ENCODE results near the gene ATF3. TPM values are rescaled to one million over a fixed set of nuclear protein-coding genes. Genes with fewer than 3 reads are reported as not detected.

Gene ATF3
- total and polyA plus RNA-seq, 4 donors = 22.7 to 265 (median 44.5) TPM

- WGBS, 2 donors = 85% methylated on average over 5 of the region's 5 CpGs
- H3K36me3 ChIP-seq (ENCODE audit: control insufficient read depth in 1 of 2, insufficient read depth in 2 of 2, low read length in 1 of 2) = peaks cover 0 to 8% of the 10 kb centered on the region in 2 donors
- H3K4me3 ChIP-seq (ENCODE audit: low read length in 2 of 2) = no peak overlapping the region
- H3K4me1 ChIP-seq (ENCODE audit: control insufficient read depth in 1 of 2, insufficient read depth in 2 of 2, low read length in 2 of 2) = peaks cover 6 to 8% of the 10 kb centered on the region in 2 donors
- intact Hi-C loops (cut with DNase I) = no loop called here
- no peaks in the 10 kb centered on the region for H3K9me3 ChIP-seq (ENCODE audit: control insufficient read depth, low read length)
- H3K27me3 ChIP-seq (ENCODE audit: control insufficient read depth in 1 of 2, insufficient read depth in 2 of 2, low read length in 1 of 2) = no peaks in the 10 kb centered on the region
- ATAC-seq (ENCODE audit: low FRiP score) (no peak), DNase-seq (no peak)
- H3K27ac ChIP-seq (ENCODE audit: low read depth in 1 of 2, low read length in 2 of 2) = no peak overlapping the region
Measured at GRCh38 chr1:212614453-212615200, 6.1 kb downstream of the ATF3 start.

DNA sequence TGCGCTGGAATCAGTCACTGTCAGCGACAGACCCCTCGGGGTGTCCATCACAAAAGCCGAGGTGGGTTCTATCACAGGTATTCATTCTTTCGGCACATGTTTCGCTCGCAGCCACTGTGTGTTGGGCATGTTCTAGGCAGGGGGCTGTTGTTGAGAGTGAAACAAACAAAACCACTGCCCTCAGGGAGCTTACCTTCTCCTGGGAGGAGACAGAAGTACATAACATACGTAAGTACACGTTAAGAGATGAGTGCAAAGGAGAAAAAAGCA, 6.6 kb downstream of the ATF3 start:
- no peaks in the 10 kb centered on the region for H3K27me3 ChIP-seq (ENCODE audit: control insufficient read depth in 1 of 2, insufficient read depth in 2 of 2, low read length in 1 of 2)
- DNase-seq (no peak), ATAC-seq (ENCODE audit: low FRiP score) (no peak)
- intact Hi-C loops (cut with DNase I) = no loop called here
- H3K9me3 ChIP-seq (ENCODE audit: control insufficient read depth, low read length) = no peaks in the 10 kb centered on the region
- peaks cover 6 to 8% of the 10 kb centered on the region in 2 donors for H3K4me1 ChIP-seq (ENCODE audit: control insufficient read depth in 1 of 2, insufficient read depth in 2 of 2, low read length in 2 of 2)
- no peak overlapping the region for H3K27ac ChIP-seq (ENCODE audit: low read depth in 1 of 2, low read length in 2 of 2)
- peaks cover 3 to 10% of the 10 kb centered on the region in 2 donors for H3K36me3 ChIP-seq (ENCODE audit: control insufficient read depth in 1 of 2, insufficient read depth in 2 of 2, low read length in 1 of 2)
- WGBS, 2 donors = 96 to 97% methylated on average over 9 of the region's 9 CpGs
- no peak overlapping the region for H3K4me3 ChIP-seq (ENCODE audit: low read length in 2 of 2)

GRCh38 chr1:212618466-212619210, 10.1 kb downstream of the ATF3 start:
- WGBS, 2 donors = 94 to 96% methylated on average over 8 of the region's 8 CpGs
- H3K9me3 ChIP-seq (ENCODE audit: control insufficient read depth, low read length) = no peaks in the 10 kb centered on the region
- no peaks in the 10 kb centered on the region for H3K4me1 ChIP-seq (ENCODE audit: control insufficient read depth in 1 of 2, insufficient read depth in 2 of 2, low read length in 2 of 2)
- no peak overlapping the region for H3K4me3 ChIP-seq (ENCODE audit: low read length in 2 of 2)
- intact Hi-C loops (cut with DNase I) = no loop called here
- H3K27me3 ChIP-seq (ENCODE audit: control insufficient read depth in 1 of 2, insufficient read depth in 2 of 2, low read length in 1 of 2) = no peaks in the 10 kb centered on the region
- DNase-seq (no peak), ATAC-seq (ENCODE audit: low FRiP score) (no peak)
- H3K27ac ChIP-seq (ENCODE audit: low read depth in 1 of 2, low read length in 2 of 2) = no peak overlapping the region
- peaks cover 8 to 14% of the 10 kb centered on the region in 2 donors for H3K36me3 ChIP-seq (ENCODE audit: control insufficient read depth in 1 of 2, insufficient read depth in 2 of 2, low read length in 1 of 2)

DNA sequence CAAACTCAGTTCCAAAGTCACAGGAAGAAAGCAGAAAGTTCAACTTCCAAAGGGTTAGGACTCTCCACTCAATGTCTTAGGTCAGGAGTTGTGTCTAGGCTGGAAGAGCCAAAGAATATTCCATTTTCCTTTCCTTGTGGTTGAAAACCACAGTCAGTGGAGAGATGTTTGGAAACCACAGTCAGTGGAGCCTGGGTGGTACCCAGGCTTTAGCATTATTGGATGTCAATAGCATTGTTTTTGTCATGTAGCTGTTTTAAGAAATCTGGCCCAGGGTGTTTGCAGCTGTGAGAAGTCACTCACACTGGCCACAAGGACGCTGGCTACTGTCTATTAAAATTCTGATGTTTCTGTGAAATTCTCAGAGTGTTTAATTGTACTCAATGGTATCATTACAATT, 11.7 kb downstream of the ATF3 start:
- intact Hi-C loops (cut with DNase I) = no loop called here
- H3K9me3 ChIP-seq (ENCODE audit: control insufficient read depth, low read length) = no peaks in the 10 kb centered on the region
- 97 to 100% methylated on average over 1 of the region's 1 CpG for WGBS, 2 donors
- no peak overlapping the region for H3K27ac ChIP-seq (ENCODE audit: low read depth in 1 of 2, low read length in 2 of 2)
- DNase-seq (no peak), ATAC-seq (ENCODE audit: low FRiP score) (no peak)
- H3K27me3 ChIP-seq (ENCODE audit: control insufficient read depth in 1 of 2, insufficient read depth in 2 of 2, low read length in 1 of 2) = no peaks in the 10 kb centered on the region
- H3K4me1 ChIP-seq (ENCODE audit: control insufficient read depth in 1 of 2, insufficient read depth in 2 of 2, low read length in 2 of 2) = no peaks in the 10 kb centered on the region
- peaks cover 8 to 14% of the 10 kb centered on the region in 2 donors for H3K36me3 ChIP-seq (ENCODE audit: control insufficient read depth in 1 of 2, insufficient read depth in 2 of 2, low read length in 1 of 2)
- H3K4me3 ChIP-seq (ENCODE audit: low read length in 2 of 2) = no peak overlapping the region

DNA sequence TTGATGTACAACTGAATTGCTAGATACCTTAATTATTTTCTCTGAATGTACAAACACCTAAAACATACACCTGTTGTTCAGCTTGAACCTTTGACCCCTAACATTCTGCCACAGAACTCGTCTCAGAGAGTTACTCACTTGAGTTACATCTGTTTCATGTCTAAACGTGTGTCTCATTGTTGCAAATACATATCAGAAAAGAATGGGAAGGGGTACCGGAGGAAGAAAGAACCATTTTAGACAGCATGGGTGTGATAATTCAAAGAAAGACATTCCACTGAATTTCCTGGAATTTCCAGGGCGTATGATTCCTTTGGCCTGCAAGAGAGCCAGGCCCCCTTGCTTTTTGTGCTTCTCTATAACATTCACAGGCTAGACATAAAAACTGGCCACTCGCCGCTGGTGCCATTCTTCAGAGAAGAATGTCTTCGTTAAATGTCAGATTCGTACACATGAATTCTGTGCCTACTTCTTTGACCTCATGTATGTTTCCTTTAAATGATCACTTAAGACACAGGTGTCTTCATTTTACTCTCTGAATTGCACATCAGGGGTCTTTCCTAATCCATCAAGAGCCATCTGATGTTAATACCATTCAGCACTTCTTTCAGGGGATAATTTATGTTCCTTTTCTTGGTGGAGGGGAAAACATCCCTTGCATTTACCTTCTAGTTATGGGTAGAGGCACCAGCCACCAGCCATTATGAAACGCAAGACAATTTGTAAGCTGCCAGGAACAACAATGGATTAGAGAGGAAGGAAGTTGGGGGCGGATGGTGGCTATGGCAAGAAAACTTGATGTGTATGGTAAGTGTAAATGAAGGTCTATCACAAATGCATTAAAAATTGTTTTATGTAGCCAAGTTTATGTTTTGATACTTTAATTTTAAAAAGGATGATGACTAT, 12.7 kb downstream of the ATF3 start:
- no peak for ATAC-seq (ENCODE audit: low FRiP score)
- intact Hi-C loops (cut with DNase I) = no loop called here
- Histone ChIP-seq H3K36me3 (ENCODE audit: control insufficient read depth in 1 of 2, insufficient read depth in 2 of 2, low read length in 1 of 2) (peaks cover 8 to 14% of the 10 kb centered on the region in 2 donors), H3K4me3 (ENCODE audit: low read length in 2 of 2) (no peak overlapping the region), H3K27ac (ENCODE audit: low read depth in 1 of 2, low read length in 2 of 2) (no peak overlapping the region), H3K27me3 (ENCODE audit: control insufficient read depth in 1 of 2, insufficient read depth in 2 of 2, low read length in 1 of 2) (no peaks in the 10 kb centered on the region), H3K9me3 (ENCODE audit: control insufficient read depth, low read length) (no peaks in the 10 kb centered on the region), H3K4me1 (ENCODE audit: control insufficient read depth in 1 of 2, insufficient read depth in 2 of 2, low read length in 2 of 2) (no peaks in the 10 kb centered on the region)
- no peak for DNase-seq
- 72 to 76% methylated on average over 10 of the region's 10 CpGs for WGBS, 2 donors

GRCh38 chr1:212621949-212622305, 13.4 kb downstream of the ATF3 start:
- DNase-seq = no peak
- no peak overlapping the region for H3K4me3 ChIP-seq (ENCODE audit: low read length in 2 of 2)
- no peaks in the 10 kb centered on the region for H3K9me3 ChIP-seq (ENCODE audit: control insufficient read depth, low read length)
- intact Hi-C loops (cut with DNase I) = no loop called here
- ATAC-seq (ENCODE audit: low FRiP score) = no peak
- 57 to 59% methylated on average over 1 of the region's 1 CpG for WGBS, 2 donors
- H3K36me3 ChIP-seq (ENCODE audit: control insufficient read depth in 1 of 2, insufficient read depth in 2 of 2, low read length in 1 of 2) = peaks cover 8 to 13% of the 10 kb centered on the region in 2 donors
- H3K27ac ChIP-seq (ENCODE audit: low read depth in 1 of 2, low read length in 2 of 2) = no peak overlapping the region
- no peaks in the 10 kb centered on the region for H3K27me3 ChIP-seq (ENCODE audit: control insufficient read depth in 1 of 2, insufficient read depth in 2 of 2, low read length in 1 of 2)
- no peaks in the 10 kb centered on the region for H3K4me1 ChIP-seq (ENCODE audit: control insufficient read depth in 1 of 2, insufficient read depth in 2 of 2, low read length in 2 of 2)

DNA sequence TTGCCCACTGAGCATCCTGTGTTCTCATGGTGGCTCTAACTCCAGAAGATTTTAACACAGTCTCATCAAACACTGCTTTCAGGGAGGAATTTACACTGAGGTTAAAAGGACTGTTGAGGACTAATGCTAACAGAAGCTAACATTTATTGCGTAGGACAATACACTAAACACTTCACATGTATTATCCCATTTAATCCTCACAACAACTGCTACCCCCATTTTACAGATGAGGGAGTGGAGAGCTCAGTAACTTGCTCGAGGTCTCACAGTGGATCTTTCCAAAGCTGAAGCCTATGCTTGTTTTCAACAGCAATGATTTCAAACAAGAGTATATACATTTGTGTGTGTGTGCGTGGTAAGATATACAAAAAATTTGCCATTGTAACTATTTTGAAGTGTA, 13.9 kb downstream of the ATF3 start:
- Histone ChIP-seq H3K4me3 (ENCODE audit: low read length in 2 of 2) (no peak overlapping the region), H3K27ac (ENCODE audit: low read depth in 1 of 2, low read length in 2 of 2) (no peak overlapping the region), H3K9me3 (ENCODE audit: control insufficient read depth, low read length) (no peaks in the 10 kb centered on the region), H3K27me3 (ENCODE audit: control insufficient read depth in 1 of 2, insufficient read depth in 2 of 2, low read length in 1 of 2) (no peaks in the 10 kb centered on the region), H3K36me3 (ENCODE audit: control insufficient read depth in 1 of 2, insufficient read depth in 2 of 2, low read length in 1 of 2) (peaks cover 8 to 11% of the 10 kb centered on the region in 2 donors), H3K4me1 (ENCODE audit: control insufficient read depth in 1 of 2, insufficient read depth in 2 of 2, low read length in 2 of 2) (no peaks in the 10 kb centered on the region)
- no peak for DNase-seq
- ATAC-seq (ENCODE audit: low FRiP score) = no peak
- 90 to 95% methylated on average over 3 of the region's 3 CpGs for WGBS, 2 donors
- intact Hi-C loops (cut with DNase I) = no loop called here

DNA sequence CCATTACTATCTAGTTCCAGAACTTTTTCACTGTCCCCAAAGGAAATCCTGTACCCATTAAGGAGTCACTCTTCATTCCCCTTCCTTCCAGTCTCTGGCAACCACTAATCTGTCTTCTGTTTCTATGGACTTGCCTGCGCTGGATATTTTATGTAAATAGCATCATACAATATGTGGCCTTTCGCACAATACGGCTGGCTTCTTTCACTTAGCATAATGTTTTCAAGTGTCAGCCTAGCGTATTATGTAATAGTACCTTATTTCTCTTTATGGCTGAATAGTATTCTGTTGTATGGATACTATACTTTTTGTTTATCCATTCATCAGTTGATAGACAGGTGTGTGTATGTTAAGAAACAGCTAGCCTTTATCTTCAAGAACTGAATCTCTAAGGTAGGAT, 14.3 kb downstream of the ATF3 start:
- H3K4me1 ChIP-seq (ENCODE audit: control insufficient read depth in 1 of 2, insufficient read depth in 2 of 2, low read length in 2 of 2) = no peaks in the 10 kb centered on the region
- intact Hi-C loops (cut with DNase I) = no loop called here
- WGBS, 2 donors = 95 to 96% methylated on average over 4 of the region's 4 CpGs
- no peak overlapping the region for H3K27ac ChIP-seq (ENCODE audit: low read depth in 1 of 2, low read length in 2 of 2)
- no peaks in the 10 kb centered on the region for H3K9me3 ChIP-seq (ENCODE audit: control insufficient read depth, low read length)
- H3K4me3 ChIP-seq (ENCODE audit: low read length in 2 of 2) = no peak overlapping the region
- H3K36me3 ChIP-seq (ENCODE audit: control insufficient read depth in 1 of 2, insufficient read depth in 2 of 2, low read length in 1 of 2) = peaks cover 8 to 11% of the 10 kb centered on the region in 2 donors
- no peak for ATAC-seq (ENCODE audit: low FRiP score)
- no peaks in the 10 kb centered on the region for H3K27me3 ChIP-seq (ENCODE audit: control insufficient read depth in 1 of 2, insufficient read depth in 2 of 2, low read length in 1 of 2)
- no peak for DNase-seq
